ENCODE data around the gene GRIK3. TPM values are rescaled to one million over a fixed set of nuclear protein-coding genes. Genes with fewer than 3 reads are reported as not detected.

Gene GRIK3
- total RNA-seq, 2 experiments from 2014 or later = not detected

GRCh38 chr1:36766481-36766880 lies 267.8 kb downstream of the GRIK3 start:
- DNase-seq = no peak
- Mint-ChIP-seq H3K27me3 (peaks cover 17% of the 10 kb centered on the region), H3K4me3 (no peak overlapping the region), H3K27ac (no peak overlapping the region), H3K9me3 (no peaks in the 10 kb centered on the region), H3K4me1 (no peaks in the 10 kb centered on the region), H3K36me3 (ENCODE audit: low read depth) (no peaks in the 10 kb centered on the region)
- POLR2A ChIA-PET = no interaction called here
- CTCF ChIA-PET = no interaction called here

- Mint-ChIP-seq H3K36me3 (ENCODE audit: low read depth) (no peaks in the 10 kb centered on the region), H3K27ac (no peak overlapping the region), H3K4me3 (no peak overlapping the region), H3K4me1 (no peaks in the 10 kb centered on the region), H3K27me3 (peaks cover 12% of the 10 kb centered on the region), H3K9me3 (no peaks in the 10 kb centered on the region)
- CTCF ChIA-PET = no interaction called here
- DNase-seq = no peak
- POLR2A ChIA-PET = no interaction called here
These were observed 268.5 kb downstream of the GRIK3 start for GRCh38 chr1:36765785-36766300.

- Mint-ChIP-seq H3K27ac (no peak overlapping the region), H3K4me3 (no peak overlapping the region), H3K27me3 (peaks cover 6% of the 10 kb centered on the region), H3K4me1 (no peaks in the 10 kb centered on the region), H3K9me3 (no peaks in the 10 kb centered on the region), H3K36me3 (ENCODE audit: low read depth) (no peaks in the 10 kb centered on the region)
- no peak for DNase-seq
- ChIA-PET CTCF (no interaction called here), POLR2A (no interaction called here)
These were observed 269.5 kb downstream of the GRIK3 start for GRCh38 chr1:36764798-36765197.

GRCh38 chr1:36763771-36764170 lies 270.5 kb downstream of the GRIK3 start:
- CTCF ChIA-PET = no interaction called here
- no peak overlapping the region for H3K4me3 Mint-ChIP-seq
- H3K36me3 Mint-ChIP-seq (ENCODE audit: low read depth) = no peaks in the 10 kb centered on the region
- no peaks in the 10 kb centered on the region for H3K27me3 Mint-ChIP-seq
- H3K27ac Mint-ChIP-seq = no peak overlapping the region
- no peaks in the 10 kb centered on the region for H3K4me1 Mint-ChIP-seq
- no peaks in the 10 kb centered on the region for H3K9me3 Mint-ChIP-seq
- POLR2A ChIA-PET = no interaction called here
- no peak for DNase-seq

GRCh38 chr1:36762174-36762573 lies 272.1 kb downstream of the GRIK3 start:
- Mint-ChIP-seq H3K36me3 (ENCODE audit: low read depth) (no peaks in the 10 kb centered on the region), H3K9me3 (no peaks in the 10 kb centered on the region), H3K4me3 (no peak overlapping the region), H3K27ac (no peak overlapping the region), H3K27me3 (no peaks in the 10 kb centered on the region), H3K4me1 (no peaks in the 10 kb centered on the region)
- DNase-seq = no peak
- ChIA-PET CTCF (no interaction called here), POLR2A (no interaction called here)

GRCh38 chr1:36761113-36761512 lies 273.2 kb downstream of the GRIK3 start:
- no peak overlapping the region for H3K4me3 Mint-ChIP-seq
- H3K9me3 Mint-ChIP-seq = no peaks in the 10 kb centered on the region
- CTCF ChIA-PET = no interaction called here
- no peaks in the 10 kb centered on the region for H3K36me3 Mint-ChIP-seq (ENCODE audit: low read depth)
- no peak overlapping the region for H3K27ac Mint-ChIP-seq
- POLR2A ChIA-PET = no interaction called here
- no peaks in the 10 kb centered on the region for H3K4me1 Mint-ChIP-seq
- DNase-seq = no peak
- no peaks in the 10 kb centered on the region for H3K27me3 Mint-ChIP-seq

- POLR2A ChIA-PET = no interaction called here
- H3K36me3 Mint-ChIP-seq (ENCODE audit: low read depth) = no peaks in the 10 kb centered on the region
- CTCF ChIA-PET = no interaction called here
- no peaks in the 10 kb centered on the region for H3K9me3 Mint-ChIP-seq
- H3K27me3 Mint-ChIP-seq = no peaks in the 10 kb centered on the region
- no peaks in the 10 kb centered on the region for H3K4me1 Mint-ChIP-seq
- no peak overlapping the region for H3K27ac Mint-ChIP-seq
- H3K4me3 Mint-ChIP-seq = no peak overlapping the region
- DNase-seq = no peak
These were observed 274.2 kb downstream of the GRIK3 start for GRCh38 chr1:36760081-36760480.

- no peaks in the 10 kb centered on the region for H3K4me1 Mint-ChIP-seq
- no peaks in the 10 kb centered on the region for H3K9me3 Mint-ChIP-seq
- no peak overlapping the region for H3K27ac Mint-ChIP-seq
These were observed 275.0 kb downstream of the GRIK3 start for GRCh38 chr1:36759355-36759754.

GRCh38 chr1:36755303-36756230 lies 278.7 kb downstream of the GRIK3 start:
- Mint-ChIP-seq H3K4me3 (no peak overlapping the region), H3K4me1 (no peaks in the 10 kb centered on the region), H3K27ac (no peak overlapping the region), H3K36me3 (ENCODE audit: low read depth) (no peaks in the 10 kb centered on the region), H3K9me3 (no peaks in the 10 kb centered on the region), H3K27me3 (no peaks in the 10 kb centered on the region)
- no peak for DNase-seq
- POLR2A ChIA-PET = no interaction called here
- CTCF ChIA-PET = interaction anchor here (0.6 kb wide), 1 partner anchor 239 kb away, joined by 3 read pairs; no protein-coding TSS in a partner anchor

More at GRCh38 chr1:36759355-36759754, 275.0 kb downstream of the GRIK3 start:
- no peaks in the 10 kb centered on the region for H3K36me3 Mint-ChIP-seq (ENCODE audit: low read depth)
- ChIA-PET CTCF (interaction anchor here (0.5 kb wide), 1 partner anchor 1263 kb away, joined by 3 read pairs; no protein-coding TSS in a partner anchor), POLR2A (no interaction called here)
- DNase-seq = no peak
- H3K4me3 Mint-ChIP-seq = no peak overlapping the region
- no peaks in the 10 kb centered on the region for H3K27me3 Mint-ChIP-seq

GRCh38 chr1:36754366-36754765 lies 279.9 kb downstream of the GRIK3 start:
- ChIA-PET CTCF (no interaction called here), POLR2A (no interaction called here)
- no peaks in the 10 kb centered on the region for H3K4me1 Mint-ChIP-seq
- H3K27ac Mint-ChIP-seq = no peak overlapping the region
- H3K9me3 Mint-ChIP-seq = no peaks in the 10 kb centered on the region
- no peak overlapping the region for H3K4me3 Mint-ChIP-seq
- DNase-seq = no peak
- no peaks in the 10 kb centered on the region for H3K36me3 Mint-ChIP-seq (ENCODE audit: low read depth)
- no peaks in the 10 kb centered on the region for H3K27me3 Mint-ChIP-seq

GRCh38 chr1:36753451-36753850 lies 280.9 kb downstream of the GRIK3 start:
- H3K36me3 Mint-ChIP-seq (ENCODE audit: low read depth) = no peaks in the 10 kb centered on the region
- no peak for DNase-seq
- no peaks in the 10 kb centered on the region for H3K4me1 Mint-ChIP-seq
- ChIA-PET POLR2A (no interaction called here), CTCF (no interaction called here)
- H3K4me3 Mint-ChIP-seq = no peak overlapping the region
- H3K27me3 Mint-ChIP-seq = peaks cover 4% of the 10 kb centered on the region
- no peaks in the 10 kb centered on the region for H3K9me3 Mint-ChIP-seq
- no peak overlapping the region for H3K27ac Mint-ChIP-seq

- no peak overlapping the region for H3K4me3 Mint-ChIP-seq
These were observed 281.4 kb downstream of the GRIK3 start for GRCh38 chr1:36752891-36753361.

GRCh38 chr1:36752431-36752830 lies 281.9 kb downstream of the GRIK3 start:
- ChIA-PET POLR2A (no interaction called here), CTCF (interaction anchor here (1.2 kb wide), 1 partner anchor 16 kb away, joined by 3 read pairs; no protein-coding TSS in a partner anchor)
- Mint-ChIP-seq H3K27me3 (peaks cover 9% of the 10 kb centered on the region), H3K27ac (no peak overlapping the region), H3K36me3 (ENCODE audit: low read depth) (no peaks in the 10 kb centered on the region), H3K4me1 (no peaks in the 10 kb centered on the region), H3K9me3 (no peaks in the 10 kb centered on the region), H3K4me3 (no peak overlapping the region)
- no peak for DNase-seq

More at GRCh38 chr1:36752891-36753361, 281.4 kb downstream of the GRIK3 start:
- Mint-ChIP-seq H3K4me1 (no peaks in the 10 kb centered on the region), H3K27ac (no peak overlapping the region), H3K9me3 (no peaks in the 10 kb centered on the region), H3K27me3 (peaks cover 7% of the 10 kb centered on the region), H3K36me3 (ENCODE audit: low read depth) (no peaks in the 10 kb centered on the region)
- CTCF ChIA-PET = interaction anchor here (1.2 kb wide), 1 partner anchor 16 kb away, joined by 3 read pairs; no protein-coding TSS in a partner anchor
- DNase-seq = no peak
- POLR2A ChIA-PET = no interaction called here

Measured in activated CD4-positive, alpha-beta T cell treated with anti-CD3 and anti-CD28 coated beads, Interleukin-2, amount 10 ng/mL, durations not matched to agents 7 days and 5 days (primary cell).